HG03354 (cell line): ENCODE data around the gene FOXD4.
"Not testable (repeated sequence)": the region's sequence is repeated elsewhere in the genome, so short reads cannot be mapped to it uniquely, and the experiment has no call there.

ENCODE experiments used
- ATAC-seq: cut with Tn5 transposase; IDR thresholded peaks from one replicate; pipeline ENCODE4 v1.9.1; 2021; ENCODE audit warnings: mild to moderate bottlenecking; ENCODE audit not compliant: unreplicated experiment, poor library complexity, severe bottlenecking

FOXD4 gene

DNA sequence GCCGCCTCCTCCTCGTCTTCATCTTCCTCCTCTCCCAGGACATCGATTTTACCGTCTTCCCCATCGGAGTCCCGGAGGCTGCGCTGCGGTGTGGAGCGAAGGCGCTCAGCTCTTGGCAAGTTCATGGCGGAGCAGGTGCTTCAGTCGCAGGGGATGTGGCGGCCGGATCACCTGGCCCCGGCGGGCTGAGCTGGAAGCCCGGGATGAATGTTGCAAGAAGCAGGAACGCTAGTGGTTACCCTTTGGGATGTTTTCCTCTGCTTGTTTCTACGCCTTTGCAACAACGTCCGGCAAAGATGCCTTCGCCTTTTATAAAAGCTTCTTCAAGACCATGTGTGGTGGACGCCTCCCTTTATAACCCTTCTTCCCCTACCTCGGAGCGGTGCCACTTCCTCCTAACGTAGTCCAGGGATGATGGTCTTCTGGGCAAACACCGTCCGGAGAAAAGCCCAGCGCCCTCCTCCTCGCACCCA, at the start of gene FOXD4:
Gene FOXD4 (minus strand): TSS at position 423 of the 473 bp plus-strand sequence. CDS start 298 bp downstream, at position 125.
- not testable (repeated sequence) for ATAC-seq

DNA sequence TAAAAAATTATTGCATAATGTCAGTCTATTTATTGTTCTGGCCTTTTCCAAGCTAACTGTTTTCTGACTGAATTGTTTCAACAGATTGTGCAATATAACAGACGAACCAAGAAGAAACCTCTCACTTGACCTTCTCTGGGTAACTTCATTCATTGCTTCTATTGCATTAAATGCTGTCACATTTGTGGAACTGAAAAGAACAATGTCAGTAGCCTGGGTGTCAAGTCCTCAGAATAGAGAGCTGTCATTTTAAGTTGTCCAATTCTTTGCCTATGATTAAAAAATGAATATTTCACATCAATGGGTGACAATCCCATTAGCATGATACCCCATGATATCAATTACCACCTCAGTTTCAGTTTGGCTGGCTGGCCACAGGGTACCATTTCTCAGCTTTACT, 41.7 kb upstream of the FOXD4 start:
- not testable (repeated sequence) for ATAC-seq

DNA sequence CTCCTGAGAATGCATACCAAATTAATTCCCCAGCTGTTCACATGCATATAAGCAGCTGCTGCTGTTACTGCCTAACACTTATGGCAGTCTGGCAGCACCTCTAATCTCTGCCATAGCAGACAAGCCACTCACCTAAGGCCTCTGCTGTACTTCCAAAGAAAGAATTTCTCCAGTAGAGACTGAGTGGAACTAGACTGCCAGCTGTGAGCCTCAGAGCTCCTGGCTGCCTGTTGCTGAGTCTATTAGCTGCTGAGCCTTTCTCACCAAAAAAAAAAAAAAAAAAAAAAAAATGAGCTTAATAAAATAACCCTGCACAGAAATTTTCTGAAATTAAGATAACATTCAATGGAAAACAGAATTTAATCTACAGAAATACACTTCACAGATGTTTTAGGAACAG, 33.0 kb upstream of the FOXD4 start:
- ATAC-seq, result not testable (repeated sequence)

DNA sequence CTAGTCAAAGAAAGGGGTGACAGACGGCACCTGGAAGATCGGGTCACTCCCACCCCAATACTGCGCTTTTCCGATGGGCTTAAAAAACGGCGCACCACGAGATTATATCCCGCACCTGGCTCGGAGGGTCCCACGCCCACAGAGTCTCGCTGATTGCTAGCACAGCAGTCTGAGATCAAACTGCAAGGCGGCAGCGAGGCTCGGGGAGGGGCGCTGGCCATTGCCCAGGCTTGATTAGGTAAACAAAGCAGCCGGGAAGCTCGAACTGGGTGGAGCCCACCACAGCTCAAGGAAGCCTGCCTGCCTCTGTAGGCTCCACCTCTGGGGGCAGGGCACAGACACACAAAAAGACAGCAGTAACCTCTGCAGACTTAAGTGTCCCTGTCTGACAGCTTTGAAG, 21.7 kb upstream of the FOXD4 start:
- ATAC-seq, result not testable (repeated sequence)

DNA sequence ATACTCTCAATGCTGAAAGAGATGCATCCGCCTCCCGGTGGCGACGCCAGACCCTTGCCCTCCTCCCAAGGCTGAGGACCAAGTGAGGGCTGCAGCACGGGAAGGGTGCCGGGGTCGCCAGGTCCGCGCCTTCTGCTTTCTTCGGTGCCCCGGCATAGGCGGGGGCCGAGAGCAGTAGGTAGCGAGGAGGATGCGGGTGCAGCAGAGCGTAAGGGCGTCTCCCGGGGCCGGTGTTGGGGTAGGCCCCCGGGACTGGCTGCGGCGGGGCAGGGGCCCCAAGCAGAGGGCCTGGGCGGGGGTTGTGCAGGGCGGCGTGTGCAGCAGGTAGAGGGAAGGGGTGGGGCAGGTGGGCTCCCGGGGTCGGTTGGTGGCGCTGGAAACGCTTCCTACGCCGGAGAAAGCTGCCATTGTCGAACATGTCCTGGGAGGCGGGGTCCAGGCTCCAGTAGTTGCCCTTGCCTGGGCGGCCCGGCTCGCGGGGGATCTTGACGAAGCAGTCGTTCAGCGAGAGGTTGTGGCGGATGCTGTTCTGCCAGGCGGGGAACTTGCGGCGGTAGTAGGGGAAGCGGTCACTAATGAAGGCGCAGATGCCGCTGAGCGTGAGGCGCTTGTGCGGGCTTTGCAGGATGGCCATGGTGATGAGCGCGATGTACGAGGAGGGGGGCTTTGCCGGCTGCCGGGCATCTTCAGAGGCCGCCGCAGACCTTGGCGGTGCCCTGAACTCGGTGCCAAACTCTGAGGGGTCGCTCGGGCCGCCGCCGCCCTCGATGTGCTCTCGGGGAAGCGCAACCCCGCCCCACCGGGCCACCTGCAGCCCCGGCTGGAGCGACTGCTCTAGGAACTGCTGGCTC, 848 bp downstream of the FOXD4 start:
- ATAC-seq, result not testable (repeated sequence)

DNA sequence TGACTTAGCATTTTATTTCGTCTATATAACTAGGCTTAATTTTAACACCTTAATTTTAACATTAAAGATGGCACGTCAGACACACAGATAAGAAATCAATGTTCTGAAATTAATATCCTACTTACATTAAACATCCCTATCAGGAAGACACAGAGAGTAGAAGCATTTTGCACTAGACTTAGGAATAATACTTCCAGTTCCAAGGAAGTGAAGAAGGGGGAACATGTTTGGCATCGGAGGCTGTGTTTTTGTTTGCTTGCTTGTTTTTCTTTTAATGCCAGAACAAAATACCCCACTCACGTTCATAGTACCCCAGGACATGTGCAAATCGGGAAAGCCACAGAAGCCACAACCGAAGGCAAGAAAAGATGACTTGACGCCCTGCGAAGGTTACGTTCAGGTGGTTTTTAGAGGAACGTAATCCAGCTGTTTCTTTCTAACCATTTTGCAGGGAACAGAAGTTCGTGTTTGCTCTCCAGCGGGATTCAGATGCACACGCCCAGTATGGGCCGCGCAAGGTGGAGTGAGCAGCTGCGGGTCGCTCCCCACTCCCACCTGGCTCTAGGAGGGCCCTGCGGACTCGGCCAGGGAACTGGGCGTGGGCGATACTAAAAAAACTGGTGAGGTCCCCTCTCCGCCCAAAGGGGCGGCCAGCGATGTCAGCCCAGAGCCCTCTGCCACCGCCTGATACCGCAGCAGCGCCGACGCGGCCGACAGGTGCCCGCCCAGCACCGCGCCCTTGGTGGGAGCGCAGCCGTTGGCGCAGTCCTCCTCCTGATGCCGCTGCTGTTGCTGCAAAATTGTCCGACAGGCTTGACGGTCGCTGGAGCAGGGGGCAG, 1.8 kb downstream of the FOXD4 start:
- ATAC-seq, result not testable (repeated sequence)

DNA sequence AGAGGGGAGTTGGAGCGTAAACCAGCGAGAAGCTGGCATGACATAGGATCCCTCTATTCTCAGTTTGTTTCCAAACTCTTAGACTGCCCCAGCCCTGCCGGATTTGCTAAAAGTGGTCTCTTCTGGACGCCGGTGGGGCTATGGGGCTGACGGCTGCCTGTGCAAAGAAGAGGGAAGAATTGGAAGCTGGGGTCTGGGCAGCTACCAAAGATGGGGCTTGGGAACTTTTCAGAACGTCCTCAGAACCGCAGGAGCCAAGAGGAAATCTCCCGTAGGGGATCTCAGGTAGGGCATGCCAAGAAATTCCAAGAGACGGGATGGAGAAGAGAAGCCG, 3.1 kb downstream of the FOXD4 start:
- not testable (repeated sequence) for ATAC-seq

DNA sequence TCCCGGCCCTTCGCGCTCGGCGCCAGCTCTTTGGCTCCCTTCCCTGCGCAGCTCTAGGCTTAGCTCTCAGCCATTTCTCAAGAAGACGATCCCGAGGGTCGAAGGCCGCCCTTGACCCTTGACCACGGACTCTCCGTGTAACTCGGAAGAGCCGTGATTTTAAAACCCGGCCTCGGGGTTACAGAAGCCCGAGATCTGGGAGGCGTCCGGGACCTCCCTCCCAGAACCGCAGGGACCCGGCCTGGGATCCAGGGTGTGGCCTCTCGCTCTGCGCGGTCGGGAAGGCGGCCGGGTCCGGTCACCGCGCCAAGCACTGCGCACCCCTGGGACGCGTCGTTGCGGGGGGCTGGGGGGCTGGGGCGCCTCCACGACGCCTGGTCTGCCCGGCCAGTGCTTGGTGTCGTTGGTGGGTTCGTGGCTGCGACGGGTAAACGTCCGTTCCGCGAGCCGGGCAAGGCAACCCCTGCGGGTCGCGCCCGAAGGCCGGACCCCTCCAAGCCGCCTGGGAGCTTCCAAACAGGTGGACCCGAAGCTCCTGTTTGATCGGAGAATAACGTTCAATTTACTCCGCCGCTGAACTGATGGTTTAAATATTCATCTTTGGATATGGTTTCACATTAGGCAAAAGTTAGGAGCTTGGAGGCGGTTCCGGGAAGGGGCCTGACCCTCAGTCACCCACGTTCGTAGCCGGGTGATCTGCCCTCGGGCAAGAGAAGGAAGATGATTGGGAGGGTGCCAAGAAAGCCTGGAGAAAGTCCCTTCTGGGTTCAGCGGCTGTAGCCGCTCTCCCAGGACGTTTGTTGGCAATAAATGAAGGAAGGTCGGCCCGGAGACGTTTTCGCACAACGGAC, 3.7 kb downstream of the FOXD4 start:
- peak; percentile 15 for ATAC-seq

DNA sequence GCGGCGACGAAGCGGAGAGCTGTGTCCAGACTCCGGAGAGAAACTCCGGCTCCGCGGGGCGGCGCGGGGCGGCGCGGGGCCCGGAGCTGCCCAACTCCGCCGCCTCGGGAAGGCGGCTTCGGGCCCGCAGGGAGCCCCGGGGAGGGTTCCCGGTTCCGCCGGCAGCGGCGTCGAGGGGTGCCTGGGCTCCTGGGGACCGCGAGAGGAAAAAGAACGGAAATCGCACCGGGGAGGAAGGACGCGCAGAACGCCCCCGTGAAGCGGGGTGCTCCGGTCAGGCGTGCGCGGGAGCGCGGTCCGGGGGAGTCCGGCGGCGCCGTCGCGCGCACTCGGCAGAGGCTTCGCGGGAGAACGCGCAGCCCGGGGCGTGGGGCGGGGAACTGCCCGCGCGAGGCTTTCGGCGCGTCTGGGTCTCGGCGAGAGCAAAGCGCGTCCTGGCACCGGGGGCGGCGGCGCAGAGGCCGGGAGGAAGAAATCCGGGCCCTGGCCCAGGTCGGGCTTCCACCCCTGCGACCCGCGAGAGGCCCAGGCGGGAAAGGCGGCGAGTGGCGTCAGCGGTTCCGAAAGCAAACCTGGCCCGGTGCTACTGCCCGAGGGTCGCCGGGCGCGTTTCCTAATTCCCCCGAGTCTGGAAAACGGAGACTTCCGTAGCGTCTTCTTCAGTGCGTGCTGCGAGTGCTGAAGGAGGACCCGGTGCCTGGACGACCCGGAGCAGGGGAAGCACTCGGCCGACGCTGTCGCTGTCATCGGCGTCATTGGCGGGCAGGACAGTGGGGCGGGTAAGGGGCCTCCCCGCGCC, 4.5 kb downstream of the FOXD4 start:
- peak; percentile 63 for ATAC-seq

DNA sequence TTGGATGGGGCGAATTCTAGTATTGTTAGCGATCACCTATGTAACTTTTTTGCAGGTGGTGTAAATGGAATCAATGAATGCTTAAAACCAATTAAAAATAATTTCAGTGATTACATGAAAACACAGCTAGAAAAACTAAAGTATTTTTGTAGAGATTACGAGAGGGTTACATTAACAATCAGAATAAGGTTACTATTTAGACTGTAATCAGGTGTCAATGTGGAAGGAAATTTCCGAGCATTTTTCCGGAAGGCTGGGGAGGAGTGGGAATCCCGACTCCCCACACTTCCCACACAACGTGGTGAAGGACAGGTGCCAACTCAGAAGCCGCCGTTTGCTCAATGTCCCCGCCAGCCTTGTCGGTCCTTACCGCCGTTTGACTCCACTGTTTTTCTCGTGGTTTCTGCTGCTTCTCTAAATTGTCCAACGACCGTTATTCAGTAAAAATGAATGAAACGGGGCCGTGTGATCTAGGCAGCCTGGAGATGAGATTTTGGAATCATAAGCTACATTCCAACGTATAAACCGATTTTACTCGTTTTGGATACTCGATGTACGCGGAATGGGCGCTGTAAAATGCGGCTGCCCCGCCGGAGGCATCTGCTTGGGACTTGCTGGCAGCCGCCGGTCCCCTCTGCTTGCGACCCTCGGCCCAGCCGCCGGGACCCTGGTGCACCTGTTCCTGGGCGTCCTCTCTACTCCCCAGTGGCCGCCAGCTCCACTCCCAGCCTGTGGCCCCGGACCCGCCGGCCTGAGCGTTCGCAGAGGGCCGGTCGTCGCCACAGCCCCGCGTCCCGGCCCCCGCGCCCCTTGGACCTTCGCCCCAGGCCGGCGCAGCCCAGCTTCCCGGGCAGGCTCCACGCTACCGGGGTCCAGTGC, 5.4 kb downstream of the FOXD4 start:
- not testable (repeated sequence) for ATAC-seq

DNA sequence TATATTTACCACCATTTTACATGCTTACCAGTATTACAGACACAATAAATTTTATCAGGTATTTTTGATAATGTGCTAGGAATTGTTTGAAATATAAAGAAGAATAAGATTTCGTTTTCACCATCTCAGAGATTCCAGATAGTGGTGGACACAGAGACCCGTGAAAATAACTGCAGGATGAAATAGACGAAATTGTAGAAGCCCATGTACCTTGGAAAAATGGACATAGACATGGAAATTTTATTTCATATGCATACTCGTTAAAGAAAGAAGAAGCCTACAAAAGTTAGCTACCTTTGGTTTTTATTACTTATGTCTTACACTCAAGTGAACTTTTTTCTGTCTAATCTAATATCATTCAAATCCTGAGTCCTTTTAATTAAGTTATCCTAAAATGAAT, 7.5 kb downstream of the FOXD4 start:
- ATAC-seq, result not testable (repeated sequence)

DNA sequence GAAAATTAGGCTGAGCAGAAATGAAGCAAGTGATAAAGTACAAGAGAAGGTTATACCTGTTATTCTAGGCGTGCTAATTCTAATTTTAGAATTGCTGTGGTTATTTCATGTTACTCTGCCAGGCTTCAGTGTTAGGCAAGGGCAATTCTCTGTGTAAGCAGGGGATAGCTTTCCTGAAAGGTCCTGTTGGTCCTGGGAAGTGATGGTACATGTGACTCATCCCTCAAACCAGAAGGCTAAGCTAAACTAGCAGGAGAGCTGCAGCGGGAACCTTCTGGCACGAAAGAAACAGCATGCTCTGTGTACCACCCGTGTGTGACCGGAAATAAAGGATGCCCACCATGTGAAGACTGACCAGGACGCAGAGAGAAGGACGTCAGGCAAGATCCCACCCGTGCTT, 8.7 kb downstream of the FOXD4 start:
- ATAC-seq, result not testable (repeated sequence)

DNA sequence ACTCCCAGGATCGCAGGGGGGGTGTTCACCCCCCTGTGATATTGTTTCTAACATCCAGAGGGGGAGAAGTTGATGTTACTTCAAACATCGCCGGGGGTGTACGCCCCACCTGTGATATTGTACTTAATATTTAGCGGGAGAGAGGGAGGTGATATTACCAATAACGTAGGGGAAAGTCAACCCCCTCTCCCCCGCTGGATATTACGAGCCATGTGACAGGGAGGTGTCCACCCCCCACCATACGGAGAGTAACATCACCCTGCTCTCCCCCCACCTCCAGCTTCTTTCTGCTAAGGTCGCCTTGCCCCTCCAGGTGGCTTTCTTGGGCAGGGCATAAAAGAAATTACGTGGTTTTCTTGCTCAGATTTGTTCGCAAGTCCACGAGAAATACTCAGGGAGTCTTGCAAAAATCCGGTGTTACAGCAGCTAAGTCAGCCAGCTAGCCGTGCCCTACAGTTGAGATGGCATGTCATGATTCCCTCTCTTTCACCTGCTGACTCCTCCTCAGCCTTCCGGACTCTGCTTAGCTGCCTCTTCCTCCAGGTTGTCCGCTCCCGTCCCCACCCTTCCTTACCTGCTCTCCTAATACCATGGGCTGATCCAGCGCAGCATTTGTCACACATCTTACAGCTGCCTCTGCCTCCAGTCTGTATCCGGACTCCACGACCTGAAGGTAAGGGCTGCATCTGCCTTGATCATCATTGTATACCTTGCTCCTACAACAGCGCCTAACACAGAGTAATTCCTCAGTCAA, 9.3 kb downstream of the FOXD4 start:
- ATAC-seq, result not testable (repeated sequence)

DNA sequence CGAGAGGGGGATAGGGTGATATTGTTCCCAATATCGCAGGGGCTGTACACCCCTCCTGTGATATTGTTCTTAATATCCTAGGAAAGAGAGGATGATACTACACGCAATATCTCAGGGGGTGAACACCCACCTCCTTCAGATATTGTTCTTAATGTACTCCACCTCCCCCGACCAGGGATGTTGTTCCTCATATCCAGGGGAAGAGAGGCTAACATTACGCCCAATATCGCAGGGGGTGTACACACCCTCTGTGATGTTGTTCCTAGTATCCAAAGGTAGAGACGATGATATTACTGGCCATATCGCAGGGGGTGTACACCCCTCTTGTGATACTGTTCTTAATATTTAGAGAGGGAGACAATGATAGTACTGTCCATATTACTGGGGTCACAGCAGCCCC, 12.2 kb downstream of the FOXD4 start:
- ATAC-seq, result not testable (repeated sequence)

DNA sequence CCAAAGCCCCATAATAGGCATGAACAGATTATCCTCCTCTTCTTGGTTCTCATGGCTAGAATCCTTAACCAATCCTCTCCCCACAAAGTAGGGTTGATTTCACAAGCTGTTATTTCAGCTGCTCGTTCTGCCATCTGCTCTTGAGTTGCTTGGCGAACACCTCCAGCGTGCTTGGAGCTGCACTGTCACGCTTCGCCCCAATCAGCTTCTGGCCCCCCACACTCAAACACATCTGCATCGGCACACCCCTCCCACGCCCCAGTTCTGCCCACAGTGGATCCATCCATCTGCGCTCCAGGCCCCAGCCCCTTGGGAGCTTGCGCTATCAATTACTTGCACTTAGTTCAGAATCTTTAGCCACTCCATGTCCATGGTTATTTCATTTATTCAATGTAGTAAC, 17.8 kb downstream of the FOXD4 start:
- not testable (repeated sequence) for ATAC-seq

DNA sequence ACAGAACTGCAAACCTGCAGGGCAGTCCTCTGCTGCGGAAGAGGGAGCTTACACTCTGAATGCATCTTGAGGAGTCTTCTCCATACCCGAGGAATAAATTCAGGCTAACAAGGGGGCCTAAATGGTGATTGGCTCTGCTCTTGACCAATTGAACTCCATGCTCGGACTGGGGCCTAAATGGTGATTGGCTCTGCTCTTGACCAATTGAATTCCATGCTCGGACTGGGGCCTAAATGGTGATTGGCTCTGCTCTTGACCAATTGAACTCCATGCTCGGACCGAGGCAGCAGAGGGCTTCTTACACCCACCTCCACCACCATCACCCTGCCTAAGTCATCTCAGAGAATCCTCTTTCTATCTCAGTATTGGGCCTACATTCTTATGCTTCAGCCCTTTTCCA, 18.4 kb downstream of the FOXD4 start:
- ATAC-seq, result not testable (repeated sequence)

DNA sequence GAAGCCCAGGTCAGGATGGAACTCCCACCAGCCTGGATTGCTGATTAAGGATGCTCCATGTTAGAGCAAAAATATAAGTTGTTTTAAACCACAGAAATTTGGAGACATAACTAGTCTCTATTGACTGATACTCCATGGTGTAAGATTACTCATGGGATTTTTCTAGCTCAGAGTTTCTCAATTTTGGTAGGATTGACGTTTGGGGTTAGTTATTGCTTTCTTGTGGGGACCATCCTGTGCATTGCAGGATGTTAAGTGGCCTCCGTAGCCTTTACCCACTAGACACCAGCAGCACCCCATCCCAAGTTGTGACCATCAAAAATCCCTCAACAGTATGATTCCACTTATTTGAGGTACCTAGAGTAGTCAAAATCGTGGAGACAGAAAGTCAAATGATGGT, 19.4 kb downstream of the FOXD4 start:
- not testable (repeated sequence) for ATAC-seq
